ENCODE results near the gene ESR1. TPM values are rescaled to one million over a fixed set of nuclear protein-coding genes. Genes with fewer than 3 reads are reported as not detected.

Gene ESR1
- total and polyA plus RNA-seq, 12 donors, result 0.09 to 1.9 (median 1.2) TPM

DNA sequence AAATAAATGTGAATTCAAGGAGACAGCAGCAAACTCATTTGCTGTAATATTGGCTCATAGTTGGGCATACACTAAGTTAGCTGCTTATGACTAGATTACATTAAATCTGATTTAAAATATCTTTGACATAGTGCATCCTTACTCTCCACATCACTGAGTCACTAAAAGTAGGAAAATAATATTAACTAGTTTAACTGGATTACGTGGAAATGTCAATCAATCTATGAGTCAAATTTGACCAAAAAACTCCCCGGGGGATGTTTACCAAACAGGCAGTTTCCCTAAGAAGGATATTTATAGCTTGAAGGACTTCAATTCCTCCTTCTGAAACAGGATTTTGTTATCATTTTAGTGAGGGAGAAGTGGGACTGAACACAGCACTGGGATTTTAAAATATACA is 366.5 kb downstream of the ESR1 start:
- 75 to 82% methylated on average over 2 of the region's 2 CpGs for WGBS, 2 donors
- peaks cover 0 to 33% (median 13%) of the 10 kb centered on the region in 9 donors for H3K4me1 ChIP-seq
- intact Hi-C loops (cut with DNase I), result no loop called here
- no peak for DNase-seq
- peaks cover 3 to 91% (median 20%) of the 10 kb centered on the region in 9 donors for H3K36me3 ChIP-seq
- H3K27ac ChIP-seq, result peak overlapping the region in 2 of 10 donors; percentile 16 to 37
- no peak overlapping the region for H3K4me3 ChIP-seq
- no peaks in the 10 kb centered on the region for H3K9me3 ChIP-seq
- H3K27me3 ChIP-seq, result no peaks in the 10 kb centered on the region
- ATAC-seq, result no peak
- TF ChIP-seq CTCF (IDR thresholded peaks at IDR 0.05), result no peak

- TF ChIP-seq CTCF (IDR thresholded peaks at IDR 0.05), result no peak
- 73 to 76% methylated on average over 4 of the region's 4 CpGs for WGBS, 2 donors
- Histone ChIP-seq H3K36me3 (peaks cover 3 to 100% (median 33%) of the 10 kb centered on the region in 9 donors), H3K4me1 (peaks cover 0 to 29% (median 11%) of the 10 kb centered on the region in 9 donors), H3K27me3 (no peaks in the 10 kb centered on the region), H3K27ac (peak overlapping the region in 1 of 10 donors; percentile 11), H3K4me3 (no peak overlapping the region), H3K9me3 (no peaks in the 10 kb centered on the region)
- ATAC-seq, result no peak
- no peak for DNase-seq
- intact Hi-C loops (cut with DNase I), result no loop called here
Observed at GRCh38 chr6:152176268-152176667, 368.8 kb downstream of the ESR1 start.

Data from heart right ventricle (tissue), 16 donors.